Mammary epithelial cell (primary cell): ENCODE measurements around the gene RABGAP1L.

Source experiments
- EZH2 ChIP-seq: IDR thresholded peaks from 2 replicates; pipeline ENCODE4 v1.6.1; 2012; ENCODE audit warnings: low read length, inconsistent platforms, borderline replicate concordance
- TF ChIP-seq, protein P1 (sequence below), 2 donors: IDR thresholded peaks in 1 of 2; conservative IDR thresholded peaks in 1 of 2; 2 replicates each; pipeline ENCODE4 v1.5.1; 2011 to 2012; ENCODE audit warnings: inconsistent platforms in 2 of 2, low read length in 2 of 2, mild to moderate bottlenecking in 2 of 2, control low read depth in 1 of 2, low read depth in 1 of 2; ENCODE audit not compliant: insufficient read depth in 1 of 2; ENCODE audit errors: extremely low read depth in 1 of 2

DNA sequence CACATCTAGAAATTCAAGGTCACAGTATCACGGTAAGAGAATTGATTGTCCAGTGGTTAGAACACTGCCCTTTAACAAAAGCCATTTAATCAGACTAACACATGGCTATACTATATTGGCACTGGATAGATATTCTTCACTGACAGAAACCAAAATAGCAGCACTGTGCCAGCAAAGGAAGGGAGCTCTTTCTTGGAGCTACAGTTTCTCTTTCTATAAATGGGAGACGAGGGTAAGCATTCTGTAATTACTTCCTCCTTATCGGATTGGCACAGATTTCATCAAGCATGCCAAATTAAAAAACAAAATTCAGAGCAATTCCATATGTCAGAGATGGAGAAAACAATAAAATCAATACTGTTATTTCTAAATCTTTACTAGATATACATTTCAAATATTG lies 724.7 kb downstream of the RABGAP1L start:
- TF ChIP-seq, protein P1, sequence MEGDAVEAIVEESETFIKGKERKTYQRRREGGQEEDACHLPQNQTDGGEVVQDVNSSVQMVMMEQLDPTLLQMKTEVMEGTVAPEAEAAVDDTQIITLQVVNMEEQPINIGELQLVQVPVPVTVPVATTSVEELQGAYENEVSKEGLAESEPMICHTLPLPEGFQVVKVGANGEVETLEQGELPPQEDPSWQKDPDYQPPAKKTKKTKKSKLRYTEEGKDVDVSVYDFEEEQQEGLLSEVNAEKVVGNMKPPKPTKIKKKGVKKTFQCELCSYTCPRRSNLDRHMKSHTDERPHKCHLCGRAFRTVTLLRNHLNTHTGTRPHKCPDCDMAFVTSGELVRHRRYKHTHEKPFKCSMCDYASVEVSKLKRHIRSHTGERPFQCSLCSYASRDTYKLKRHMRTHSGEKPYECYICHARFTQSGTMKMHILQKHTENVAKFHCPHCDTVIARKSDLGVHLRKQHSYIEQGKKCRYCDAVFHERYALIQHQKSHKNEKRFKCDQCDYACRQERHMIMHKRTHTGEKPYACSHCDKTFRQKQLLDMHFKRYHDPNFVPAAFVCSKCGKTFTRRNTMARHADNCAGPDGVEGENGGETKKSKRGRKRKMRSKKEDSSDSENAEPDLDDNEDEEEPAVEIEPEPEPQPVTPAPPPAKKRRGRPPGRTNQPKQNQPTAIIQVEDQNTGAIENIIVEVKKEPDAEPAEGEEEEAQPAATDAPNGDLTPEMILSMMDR (conservative IDR thresholded peaks at IDR 0.05 in 1 of 2, IDR thresholded peaks at IDR 0.05 in 1 of 2; ENCODE audit: extremely low read depth in 1 of 2, insufficient read depth in 1 of 2, low read depth in 1 of 2, low read length in 2 of 2) = no peak
- no peak for TF ChIP-seq EZH2
